GM12865 (cell line): Measurements from ENCODE around the gene EFEMP1.
A peak's percentile ranks its signal among the peaks of the same experiment; 100 is the strongest.

Source experiments
- DNase-seq: peaks from one replicate; pipeline ENCODE4 v3.0.0; 2010; ENCODE audit warnings: low read depth
- H3K4me3 ChIP-seq: 2 replicates; pipeline ENCODE4 v1.5.1; 2011; ENCODE audit warnings: mild to moderate bottlenecking, low read depth, low read length, control low read depth
- TF ChIP-seq, protein P1 (sequence below): IDR thresholded peaks from 2 replicates; pipeline ENCODE4 v1.5.1; 2011; ENCODE audit warnings: low read length, control low read depth, low read depth, inconsistent platforms; ENCODE audit not compliant: insufficient read depth; ENCODE audit errors: missing control alignments

The EFEMP1 gene

DNA sequence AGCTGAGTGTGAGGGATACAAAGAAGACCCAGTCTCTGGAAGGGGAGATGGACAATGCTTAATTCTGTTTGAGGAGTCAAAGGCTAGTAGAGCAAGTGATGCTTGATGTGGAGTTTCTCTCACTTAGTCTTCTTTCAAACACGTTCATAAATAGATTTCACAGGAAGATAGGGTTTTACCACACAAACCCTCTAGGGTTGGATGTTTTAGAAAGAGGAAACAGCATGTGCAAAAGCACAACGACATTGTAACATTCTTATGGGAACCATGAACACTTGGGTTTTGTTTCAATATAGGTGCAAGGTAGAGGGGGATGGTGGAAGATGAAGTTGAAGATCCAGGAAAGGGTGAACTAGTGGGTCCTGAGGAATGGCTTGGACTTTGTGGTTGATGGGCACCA lies 10.8 kb upstream of the EFEMP1 start:
- peak; percentile 23 for DNase-seq
- H3K4me3 ChIP-seq, result no peak overlapping the region
- TF ChIP-seq, protein P1, sequence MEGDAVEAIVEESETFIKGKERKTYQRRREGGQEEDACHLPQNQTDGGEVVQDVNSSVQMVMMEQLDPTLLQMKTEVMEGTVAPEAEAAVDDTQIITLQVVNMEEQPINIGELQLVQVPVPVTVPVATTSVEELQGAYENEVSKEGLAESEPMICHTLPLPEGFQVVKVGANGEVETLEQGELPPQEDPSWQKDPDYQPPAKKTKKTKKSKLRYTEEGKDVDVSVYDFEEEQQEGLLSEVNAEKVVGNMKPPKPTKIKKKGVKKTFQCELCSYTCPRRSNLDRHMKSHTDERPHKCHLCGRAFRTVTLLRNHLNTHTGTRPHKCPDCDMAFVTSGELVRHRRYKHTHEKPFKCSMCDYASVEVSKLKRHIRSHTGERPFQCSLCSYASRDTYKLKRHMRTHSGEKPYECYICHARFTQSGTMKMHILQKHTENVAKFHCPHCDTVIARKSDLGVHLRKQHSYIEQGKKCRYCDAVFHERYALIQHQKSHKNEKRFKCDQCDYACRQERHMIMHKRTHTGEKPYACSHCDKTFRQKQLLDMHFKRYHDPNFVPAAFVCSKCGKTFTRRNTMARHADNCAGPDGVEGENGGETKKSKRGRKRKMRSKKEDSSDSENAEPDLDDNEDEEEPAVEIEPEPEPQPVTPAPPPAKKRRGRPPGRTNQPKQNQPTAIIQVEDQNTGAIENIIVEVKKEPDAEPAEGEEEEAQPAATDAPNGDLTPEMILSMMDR, result no peak

DNA sequence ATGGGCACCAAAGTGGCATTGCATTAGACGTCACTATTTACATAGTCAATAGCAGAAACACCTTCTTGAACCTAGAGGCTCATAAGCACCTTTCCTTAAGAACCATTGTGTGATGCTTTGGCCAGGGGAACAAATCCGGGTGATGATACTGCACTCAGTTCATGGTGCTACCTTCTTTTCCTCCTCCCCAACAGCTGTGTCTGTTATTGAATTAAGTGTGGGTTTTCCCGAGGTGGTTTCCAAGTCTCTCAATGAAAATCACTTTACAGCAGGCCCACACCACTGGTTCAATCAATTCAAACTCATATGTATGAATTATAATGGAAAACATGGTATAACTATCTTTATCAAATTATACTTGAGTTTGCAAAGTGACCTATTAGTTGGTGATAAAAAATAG lies 9.3 kb upstream of the EFEMP1 start:
- no peak overlapping the region for H3K4me3 ChIP-seq
- TF ChIP-seq, protein P1, result no peak
- DNase-seq, result peak; percentile 29

DNA sequence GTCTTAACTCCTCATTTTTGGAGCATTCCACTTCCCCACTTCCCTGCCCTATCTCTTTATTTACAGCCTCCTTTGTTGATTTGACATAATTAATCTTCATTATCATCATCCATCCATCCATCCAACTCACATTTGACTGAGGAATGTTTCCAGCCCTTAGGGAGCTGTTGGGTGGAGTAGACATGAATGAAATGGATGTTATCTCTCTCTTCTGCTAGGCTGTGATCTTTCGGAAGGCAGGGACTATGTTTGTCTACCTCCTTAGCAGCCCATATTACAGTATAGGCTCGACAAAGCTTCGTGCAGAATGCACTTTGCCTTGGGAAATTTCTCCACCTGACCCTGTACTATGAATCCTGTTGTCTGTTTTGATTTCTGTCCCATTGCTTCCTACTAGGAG lies 7.7 kb upstream of the EFEMP1 start:
- DNase-seq, result no peak
- TF ChIP-seq, protein P1, result no peak
- no peak overlapping the region for H3K4me3 ChIP-seq

DNA sequence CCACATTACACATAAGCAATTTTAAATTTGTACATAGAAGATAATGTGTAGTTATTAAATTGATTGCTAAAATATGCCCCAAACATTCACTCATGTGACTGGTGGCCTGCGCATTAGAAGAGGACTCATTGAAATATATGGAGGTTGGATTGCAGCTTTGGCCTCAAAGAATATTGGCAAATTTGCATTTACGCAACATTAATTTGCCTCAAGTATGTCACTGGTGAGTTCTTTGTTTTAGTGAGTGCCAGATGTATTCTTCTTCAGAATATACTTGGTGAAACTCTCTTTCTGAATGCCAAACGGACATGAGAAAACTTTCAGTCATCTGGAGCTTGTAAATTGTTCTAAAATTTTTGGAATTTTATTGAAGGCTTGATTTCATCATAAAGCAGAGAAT lies 5.9 kb upstream of the EFEMP1 start:
- TF ChIP-seq, protein P1, result no peak
- H3K4me3 ChIP-seq, result no peak overlapping the region
- DNase-seq, result no peak

DNA sequence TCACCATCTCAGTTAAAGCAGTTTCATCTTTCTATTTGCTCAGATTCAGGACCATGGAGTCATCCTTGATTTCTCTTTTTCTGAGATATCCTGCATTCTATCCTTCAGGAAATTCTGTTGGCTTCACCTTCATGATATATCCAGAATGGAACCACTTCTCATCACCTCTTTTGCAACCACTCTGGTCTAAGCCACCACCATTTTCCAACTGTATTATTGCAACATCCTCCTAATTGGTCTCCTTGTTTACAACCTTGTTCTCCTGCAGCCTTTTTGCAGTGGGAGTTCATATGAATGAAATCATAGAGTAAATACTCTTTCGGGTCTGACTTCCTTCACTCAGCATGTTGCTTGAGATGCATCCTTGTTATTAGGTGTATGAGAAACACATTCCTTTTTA lies 3.4 kb upstream of the EFEMP1 start:
- DNase-seq, result no peak
- TF ChIP-seq, protein P1, result no peak
- H3K4me3 ChIP-seq, result no peak overlapping the region

DNA sequence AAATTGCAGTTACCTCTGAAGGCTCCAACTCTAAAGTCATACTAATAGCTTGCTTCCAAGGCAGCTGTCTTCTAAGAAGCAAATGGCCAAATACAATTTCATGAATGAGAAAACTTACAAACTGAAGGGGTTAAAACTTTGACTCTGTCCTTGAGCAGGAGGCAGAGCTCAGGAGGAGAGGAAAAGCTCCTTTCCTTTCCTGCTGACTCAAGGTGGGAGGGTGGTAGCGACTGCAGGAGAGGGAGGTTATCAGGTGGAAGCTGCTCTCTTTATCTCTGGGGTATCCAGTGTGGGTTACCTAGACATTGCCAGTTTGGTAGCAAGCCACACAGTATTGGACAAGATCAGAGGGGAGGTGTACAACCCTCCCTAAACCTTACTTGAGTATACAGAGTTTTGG lies 2.7 kb upstream of the EFEMP1 start:
- no peak overlapping the region for H3K4me3 ChIP-seq
- no peak for DNase-seq
- TF ChIP-seq, protein P1, result no peak

DNA sequence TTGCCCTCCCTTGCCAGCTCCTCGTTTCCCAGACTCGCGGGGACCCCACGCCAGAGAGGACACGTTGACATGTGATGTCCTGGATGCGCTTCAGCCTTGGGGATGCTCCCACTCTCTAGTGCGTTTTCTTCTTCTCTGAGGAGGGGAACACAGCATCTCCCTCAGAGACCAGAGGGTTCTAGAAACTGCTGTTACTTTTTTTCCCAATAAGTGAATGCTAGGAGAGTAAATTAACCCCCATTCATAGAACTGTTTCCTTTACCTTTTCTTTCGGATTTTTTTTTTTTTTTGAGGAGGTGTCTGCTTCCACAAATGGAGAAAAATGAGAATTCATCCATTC lies 370 bp upstream of the EFEMP1 start:
- DNase-seq, result no peak
- TF ChIP-seq, protein P1, result no peak
- H3K4me3 ChIP-seq, result no peak overlapping the region
